Ovary (tissue), 9 donors: ENCODE measurements around the gene SLC10A4. TPM values are rescaled to one million over a fixed set of nuclear protein-coding genes. Genes with fewer than 3 reads are reported as not detected.

Experiments
- DNase-seq, 5 donors: peaks; one replicate each; pipeline ENCODE4 v3.0.0-alpha.2; 2019 to 2020
- H3K27ac ChIP-seq, 2 donors: fragments of 200-600 bp; one replicate each; pipeline versions ENCODE4 v1.5.1 to v1.8.0; 2019 to 2022
- H3K27me3 ChIP-seq: fragments of 200-600 bp; one replicate; pipeline ENCODE4 v1.8.0; 2022
- H3K36me3 ChIP-seq: fragments of 200-600 bp; sonication (generic); one replicate; pipeline ENCODE4 v1.5.1; 2019
- H3K4me1 ChIP-seq: one replicate; pipeline ENCODE4 v1.8.1; 2013; ENCODE audit warnings: mild to moderate bottlenecking, moderate library complexity; ENCODE audit not compliant: insufficient read depth
- H3K4me3 ChIP-seq: fragments of 200-600 bp; sonication (generic); one replicate; pipeline ENCODE4 v1.5.1; 2017
- H3K9me3 ChIP-seq, 2 donors: fragments of 200-600 bp in 1 of 2; sonication (generic) in 1 of 2; one replicate each; pipeline versions ENCODE4 v1.5.1 to v1.8.1; 2013 to 2019; ENCODE audit warnings: mild to moderate bottlenecking in 1 of 2, moderate library complexity in 1 of 2
- CTCF ChIP-seq, 3 donors: fragments of 450-650 bp in 2 of 3; fragments of 200-600 bp in 1 of 3; IDR thresholded peaks; one replicate each; pipeline versions ENCODE4 v1.5.1 to v1.8.0; 2016 to 2022; ENCODE audit warnings: antibody characterized with exemption in 3 of 3, mild to moderate bottlenecking in 1 of 3
- EP300 ChIP-seq: sonication (generic); formaldehyde crosslinking; IDR thresholded peaks from one replicate; pipeline ENCODE4 v1.6.1; 2017; ENCODE audit warnings: antibody characterized with exemption
- POLR2A ChIP-seq: fragments of 450-650 bp; IDR thresholded peaks from one replicate; pipeline ENCODE4 v1.6.1; 2017; ENCODE audit warnings: antibody characterized with exemption, mild to moderate bottlenecking, moderate library complexity
- WGBS, 3 donors: extraction: QIAGEN DNeasy Blood & Tissue Kit in 1 of 3; methylation state at CpG; one replicate each; pipeline versions ENCODE4 v1.1.5 to v1.1.7; 2013 to 2017; 5-methylcytosine and 5-hydroxymethylcytosine counted together
- intact Hi-C, 4 donors: fragments of 100-400 bp; cut with DNase I; formaldehyde crosslinking; loops; one replicate each; pipeline versions ENCODE4 v1.11.0 to v1.15.1; 2022 to 2023
- polyA plus RNA-seq, 2 donors: library from polyadenylated mRNA; stranded (reverse); fragments of 200-250 nt in 1 of 2; fragments of 350-450 nt in 1 of 2; fragmentation: Illumina TruSeq in 1 of 2; extraction: RNeasy Lipid Tissue Mini Kit (QIAGEN cat#74804) in 1 of 2; gene quantifications; one replicate each; pipeline ENCODE4 v1.2.3, GENCODE V29; 2013 to 2014
- total RNA-seq, 7 donors: library from RNA; depleted of rRNA in 2 of 7; stranded (reverse); fragments of >200 nt in 2 of 7; fragmentation: NEBNext Ultra II Directional in 3 of 7; extraction: Animal tissue kit (Norgen Biotek cat#: 25700) in 3 of 7; gene quantifications; one replicate each; pipeline versions ENCODE4 v1.1.0 to v1.2.4, GENCODE V29; 2016 to 2023
- donor health status: DM: no; HTN: no; CAD: no; lungs with moderate emphysema.
- donor health status: DM: no; HTN: no; CAD: no.
- donor health status: Bipolar disorder and iron deficiency.
- donor health status: DM: yes; HTN: yes; CAD: no.
- donor health status: DM: no; HTN: no; CAD: no.
- donor health status: DM: yes; HTN: yes; CAD: no.

The SLC10A4 gene
- total and polyA plus RNA-seq, 9 donors, result 0.05 to 0.20 (median 0.12) TPM; not detected in 5

DNA sequence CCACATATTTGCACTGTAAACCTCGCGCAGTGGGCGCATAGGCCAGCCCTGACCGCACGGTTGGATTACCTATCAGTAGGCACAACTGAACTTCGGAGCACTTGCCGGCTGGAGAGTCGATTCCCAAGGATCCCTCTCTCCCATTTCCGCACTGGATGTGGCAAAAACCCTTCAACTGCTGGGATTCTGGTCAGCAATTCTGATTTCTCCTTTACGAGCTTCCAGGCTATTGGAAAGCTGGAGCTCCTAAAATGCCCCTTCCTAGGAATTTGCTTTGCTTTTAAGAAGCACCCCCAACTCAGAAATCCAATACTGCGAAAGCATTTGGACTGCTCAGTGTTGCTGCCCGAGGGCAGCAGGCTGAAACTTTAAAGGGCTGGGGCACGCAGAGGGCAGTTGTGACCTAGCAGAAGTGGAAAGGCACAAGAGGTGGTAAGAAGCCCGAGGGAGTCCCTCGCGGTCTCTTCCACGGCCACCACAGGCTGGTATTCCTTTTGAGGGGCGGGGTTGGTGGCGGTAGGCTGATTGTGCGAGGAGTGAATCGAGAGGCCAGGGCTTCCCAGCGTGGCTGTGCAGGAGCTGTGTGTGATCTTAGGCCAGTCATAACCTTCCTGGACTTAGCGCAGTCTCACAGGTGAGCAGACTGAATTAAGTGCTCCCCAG lies 8.5 kb downstream of the SLC10A4 start:
- H3K27ac ChIP-seq, result no peak overlapping the region
- DNase-seq, result no peak
- intact Hi-C loops, result no loop called here
- peaks cover 1% of the 10 kb centered on the region for H3K4me1 ChIP-seq
- H3K36me3 ChIP-seq, result no peaks in the 10 kb centered on the region
- TF ChIP-seq POLR2A (no peak), CTCF (IDR thresholded peaks at IDR 0.05) (no peak), EP300 (no peak)
- H3K9me3 ChIP-seq, result no peaks in the 10 kb centered on the region
- WGBS, 3 donors, result 60 to 72% (median 71%) methylated on average over 23 of the region's 23 CpGs
- H3K27me3 ChIP-seq, result no peaks in the 10 kb centered on the region
- no peak overlapping the region for H3K4me3 ChIP-seq

DNA sequence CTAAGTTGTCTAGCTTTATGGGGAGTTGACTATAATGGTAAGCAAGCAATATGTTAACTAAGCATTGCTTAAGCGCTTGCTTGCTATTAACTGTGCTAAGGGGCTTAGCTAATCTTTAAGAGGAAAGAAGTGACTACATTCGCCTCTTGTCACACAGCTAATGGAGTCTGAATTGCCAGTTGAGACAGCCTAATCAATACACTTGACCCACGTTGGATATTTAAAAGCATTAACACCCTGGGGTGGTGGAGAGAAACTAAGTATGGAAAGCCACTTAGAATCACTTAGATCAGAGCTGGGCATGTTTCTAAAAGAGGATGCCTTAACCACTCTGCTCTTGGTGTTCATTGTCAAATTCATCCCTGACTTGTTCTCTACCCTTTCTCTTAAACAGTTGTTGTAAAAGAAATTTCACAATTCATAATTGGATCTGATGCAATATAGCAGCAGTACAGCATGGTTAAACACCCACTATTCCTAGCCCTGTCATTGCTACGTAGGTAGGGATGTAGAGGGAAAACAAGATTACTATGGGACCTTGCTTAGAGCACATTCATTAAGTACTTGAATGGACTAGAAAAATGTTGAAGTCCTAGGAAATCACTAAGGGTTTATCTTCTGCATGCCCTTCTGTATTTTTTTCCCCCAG lies 10.4 kb downstream of the SLC10A4 start:
- Histone ChIP-seq H3K27ac (no peak overlapping the region), H3K27me3 (no peaks in the 10 kb centered on the region), H3K9me3 (no peaks in the 10 kb centered on the region), H3K36me3 (no peaks in the 10 kb centered on the region), H3K4me3 (no peak overlapping the region), H3K4me1 (peaks cover 1% of the 10 kb centered on the region)
- intact Hi-C loops, result no loop called here
- no peak for DNase-seq
- 83% methylated on average over 4 of the region's 4 CpGs for WGBS, 3 donors
- TF ChIP-seq CTCF (IDR thresholded peaks at IDR 0.05) (no peak), POLR2A (no peak), EP300 (no peak)

GRCh38 chr4:48495941-48496340 lies 12.8 kb downstream of the SLC10A4 start:
- Histone ChIP-seq H3K9me3 (no peaks in the 10 kb centered on the region), H3K27me3 (no peaks in the 10 kb centered on the region), H3K4me1 (no peaks in the 10 kb centered on the region), H3K4me3 (no peak overlapping the region), H3K27ac (no peak overlapping the region), H3K36me3 (no peaks in the 10 kb centered on the region)
- intact Hi-C loops, result no loop called here
- TF ChIP-seq EP300 (no peak), CTCF (IDR thresholded peaks at IDR 0.05) (no peak), POLR2A (no peak)
- no peak for DNase-seq
- 93 to 100% (median 99%) methylated on average over 2 of the region's 2 CpGs for WGBS, 3 donors

GRCh38 chr4:48498895-48499294 lies 15.8 kb downstream of the SLC10A4 start:
- no peak for DNase-seq
- H3K27me3 ChIP-seq, result no peaks in the 10 kb centered on the region
- no peaks in the 10 kb centered on the region for H3K36me3 ChIP-seq
- TF ChIP-seq POLR2A (no peak), EP300 (no peak), CTCF (IDR thresholded peaks at IDR 0.05) (no peak)
- WGBS, 3 donors, result 87 to 89% (median 89%) methylated on average over 4 of the region's 4 CpGs
- no peaks in the 10 kb centered on the region for H3K9me3 ChIP-seq
- intact Hi-C loops, result no loop called here
- no peak overlapping the region for H3K27ac ChIP-seq
- H3K4me3 ChIP-seq, result no peak overlapping the region
- no peaks in the 10 kb centered on the region for H3K4me1 ChIP-seq
